ES-I3 (cell line): ENCODE data around the gene ETS1.
"Not testable (repeated sequence)": the region's sequence is repeated elsewhere in the genome, so short reads cannot be mapped to it uniquely, and the experiment has no call there.

Experiments
- H3K36me3 ChIP-seq: 2 replicates; pipeline ENCODE4 v1.6.1; 2013; ENCODE audit warnings: mild to moderate bottlenecking, low read length, control low read depth, moderate library complexity; ENCODE audit not compliant: insufficient read depth
- H3K4me1 ChIP-seq: 2 replicates; pipeline ENCODE4 v1.6.1; 2013; ENCODE audit warnings: mild to moderate bottlenecking, control low read depth, low read length; ENCODE audit not compliant: insufficient read depth
- H3K9ac ChIP-seq: 2 replicates; pipeline ENCODE4 v1.6.1; 2013; ENCODE audit warnings: low read depth, mild to moderate bottlenecking, low read length, moderate library complexity
- H3K9me3 ChIP-seq: 2 replicates; pipeline ENCODE4 v1.6.1; 2013; ENCODE audit warnings: mild to moderate bottlenecking, low read length, moderate library complexity; ENCODE audit not compliant: control insufficient read depth, insufficient read depth

ETS1 gene

DNA sequence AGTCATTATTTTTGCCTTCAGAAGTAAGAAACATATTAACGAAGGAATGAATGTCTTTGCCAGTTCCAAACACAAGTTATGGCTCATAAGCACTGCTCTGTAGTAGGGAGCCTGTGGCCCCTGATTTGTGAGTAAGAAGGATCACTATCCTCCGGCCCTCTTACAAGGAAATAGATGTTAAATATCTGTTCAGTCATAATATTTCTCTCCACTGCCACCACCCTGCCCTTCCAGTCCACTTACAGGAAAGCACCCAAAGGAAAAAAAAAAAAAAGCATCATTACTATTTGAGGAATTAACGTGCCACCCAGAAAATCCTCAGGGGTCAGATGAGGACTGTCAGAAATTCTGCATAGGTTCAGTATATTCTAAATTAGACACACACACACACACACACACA lies 123.4 kb downstream of the ETS1 start:
- peaks cover 11% of the 10 kb centered on the region; the same call in 1 of the 2 replicates for H3K36me3 ChIP-seq
- H3K9ac ChIP-seq = no peak overlapping the region
- no peaks in the 10 kb centered on the region for H3K9me3 ChIP-seq
- peaks cover 10% of the 10 kb centered on the region; the same call in 1 of the 2 replicates for H3K4me1 ChIP-seq

DNA sequence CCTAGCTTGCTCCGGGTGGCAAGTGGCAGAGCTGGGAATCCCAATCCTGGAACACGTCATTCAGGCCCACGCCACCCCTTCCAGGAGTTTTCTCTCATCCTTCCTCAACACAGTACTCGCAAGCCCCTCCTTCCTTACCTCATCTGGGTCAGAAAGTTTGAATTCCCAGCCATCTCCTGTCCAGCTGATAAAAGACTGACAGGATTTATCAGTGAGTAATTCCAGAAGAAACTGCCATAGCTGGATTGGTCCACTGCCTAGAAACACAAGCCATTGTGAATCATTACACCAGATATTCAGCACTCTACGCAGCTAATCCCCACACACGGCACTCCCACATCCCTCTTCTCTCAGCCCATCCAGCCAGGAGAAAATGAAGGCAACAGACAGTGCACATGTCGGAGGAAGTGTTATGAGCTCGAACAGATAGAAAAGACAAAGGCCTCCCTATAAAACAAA lies 124.0 kb downstream of the ETS1 start:
- no peaks in the 10 kb centered on the region for H3K9me3 ChIP-seq
- no peak overlapping the region for H3K9ac ChIP-seq
- peaks cover 8% of the 10 kb centered on the region; the same call in 1 of the 2 replicates for H3K4me1 ChIP-seq
- H3K36me3 ChIP-seq = peaks cover 12% of the 10 kb centered on the region

DNA sequence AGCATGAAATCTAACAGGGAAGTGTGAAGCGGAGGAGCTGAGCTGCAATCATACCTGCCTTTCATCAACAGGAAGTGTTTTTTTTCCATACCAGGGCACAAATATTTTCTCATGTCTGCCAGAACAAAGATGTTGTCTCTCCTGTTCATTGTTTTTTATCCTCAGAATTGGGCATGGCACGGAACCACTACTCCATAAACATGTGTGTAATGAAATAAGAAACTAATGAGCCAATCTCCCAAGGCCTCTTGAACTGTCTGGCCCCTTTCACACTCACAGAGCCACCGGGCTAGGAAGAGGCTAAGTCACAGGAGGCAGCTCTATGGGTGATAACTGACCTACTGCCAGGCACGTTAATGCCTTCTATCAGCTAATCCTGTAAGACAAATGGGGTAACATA lies 124.4 kb downstream of the ETS1 start:
- Histone ChIP-seq H3K9me3 (no peaks in the 10 kb centered on the region), H3K4me1 (peaks cover 5% of the 10 kb centered on the region; the same call in 1 of the 2 replicates), H3K9ac (no peak overlapping the region), H3K36me3 (peaks cover 15% of the 10 kb centered on the region)

DNA sequence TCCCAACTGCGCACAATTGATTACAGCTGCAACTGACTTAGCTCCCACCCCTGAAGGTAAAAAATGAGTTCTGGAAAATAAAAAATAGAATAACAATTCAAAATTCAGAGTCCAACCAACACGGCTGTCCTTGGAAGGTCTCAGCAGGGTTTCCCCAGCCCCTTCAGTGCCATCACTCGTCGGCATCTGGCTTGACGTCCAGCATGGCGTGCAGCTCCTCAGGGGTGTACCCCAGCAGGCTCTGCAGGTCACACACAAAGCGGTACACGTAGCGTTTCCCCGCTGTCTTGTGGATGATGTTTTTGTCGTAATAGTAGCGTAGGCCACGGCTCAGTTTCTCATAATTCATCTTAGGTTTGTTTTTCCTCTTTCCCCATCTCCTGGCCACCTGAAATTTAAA lies 125.2 kb downstream of the ETS1 start:
- H3K36me3 ChIP-seq = peaks cover 17% of the 10 kb centered on the region

DNA sequence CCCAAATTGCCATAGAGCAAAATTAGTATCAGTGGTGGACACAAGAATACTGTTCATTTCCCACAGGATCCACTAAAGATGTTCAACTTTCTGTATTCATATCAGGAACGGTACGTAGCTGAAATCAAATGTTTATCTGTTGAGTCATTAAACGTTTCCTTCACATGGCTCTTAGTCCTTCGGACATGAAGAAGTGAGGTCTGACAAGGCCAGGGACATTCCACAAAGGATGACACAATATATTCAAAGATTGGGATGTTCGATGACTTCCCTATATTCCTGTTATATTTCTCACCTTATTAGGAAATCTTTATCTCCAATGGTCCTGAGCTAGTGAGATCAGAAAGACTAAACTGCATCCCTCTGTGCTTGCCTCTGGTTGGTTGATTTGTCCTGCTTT lies 129.0 kb downstream of the ETS1 start:
- H3K9ac ChIP-seq = no peak overlapping the region
- peaks cover 20% of the 10 kb centered on the region for H3K36me3 ChIP-seq
- H3K4me1 ChIP-seq = no peaks in the 10 kb centered on the region
- H3K9me3 ChIP-seq = no peaks in the 10 kb centered on the region

More for the DNA sequence above, 125.2 kb downstream of the ETS1 start:
- Histone ChIP-seq H3K9me3 (no peaks in the 10 kb centered on the region), H3K9ac (no peak overlapping the region), H3K4me1 (peaks cover 3% of the 10 kb centered on the region; the same call in 1 of the 2 replicates)

DNA sequence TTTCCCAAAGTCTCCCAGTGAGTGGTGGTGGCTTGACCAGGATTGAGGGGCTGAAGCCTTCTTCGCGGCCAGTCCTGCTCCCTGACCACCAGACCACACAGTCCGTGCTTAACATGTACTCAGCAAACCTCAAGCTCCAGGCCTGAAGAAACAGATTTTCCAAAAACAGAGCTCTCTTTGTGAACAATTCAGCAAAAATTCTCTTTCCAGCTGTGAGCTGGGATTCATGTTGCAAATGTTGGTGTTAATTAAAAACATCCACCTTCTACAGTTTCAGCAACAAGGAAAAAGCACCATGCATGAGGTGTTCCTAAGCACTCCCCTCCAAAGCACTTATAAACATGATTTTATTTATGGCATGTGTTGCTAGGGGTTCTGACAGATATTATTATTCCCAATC lies 129.5 kb downstream of the ETS1 start:
- H3K9ac ChIP-seq = no peak overlapping the region
- H3K9me3 ChIP-seq = no peaks in the 10 kb centered on the region
- no peaks in the 10 kb centered on the region for H3K4me1 ChIP-seq
- peaks cover 20% of the 10 kb centered on the region for H3K36me3 ChIP-seq

DNA sequence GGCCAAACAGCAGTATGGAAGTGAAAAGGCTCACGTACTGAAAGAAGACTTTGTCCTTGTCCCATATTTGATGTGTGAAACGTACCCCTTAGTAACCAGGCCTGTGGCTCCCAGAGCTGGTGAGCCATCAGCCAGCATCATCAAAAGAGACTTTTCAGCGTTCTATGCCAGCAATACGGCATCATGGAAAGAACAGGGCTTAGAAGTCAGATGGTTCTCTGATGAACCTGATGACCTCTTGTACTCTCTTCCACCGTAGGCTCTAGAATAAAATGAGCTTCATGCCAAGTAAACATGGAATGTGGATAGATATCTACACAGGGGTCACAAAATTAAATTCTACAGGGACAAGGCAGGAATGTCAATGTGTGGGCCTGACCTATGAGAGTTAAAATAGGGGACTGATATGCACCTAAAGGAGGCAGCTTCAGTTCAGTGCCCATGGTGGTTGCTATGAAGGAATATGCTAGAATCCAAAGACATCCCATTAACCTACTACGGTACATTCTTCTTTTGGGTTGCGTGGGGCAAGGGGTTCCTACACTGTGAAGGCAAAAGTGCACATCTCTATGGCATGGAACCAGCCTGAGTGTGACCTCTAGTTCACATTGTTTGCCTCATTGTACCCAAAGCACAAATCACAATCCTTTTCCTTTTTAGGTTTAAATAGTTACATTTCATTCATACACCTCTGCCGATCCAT lies 130.6 kb downstream of the ETS1 start:
- peaks cover 17% of the 10 kb centered on the region for H3K36me3 ChIP-seq

DNA sequence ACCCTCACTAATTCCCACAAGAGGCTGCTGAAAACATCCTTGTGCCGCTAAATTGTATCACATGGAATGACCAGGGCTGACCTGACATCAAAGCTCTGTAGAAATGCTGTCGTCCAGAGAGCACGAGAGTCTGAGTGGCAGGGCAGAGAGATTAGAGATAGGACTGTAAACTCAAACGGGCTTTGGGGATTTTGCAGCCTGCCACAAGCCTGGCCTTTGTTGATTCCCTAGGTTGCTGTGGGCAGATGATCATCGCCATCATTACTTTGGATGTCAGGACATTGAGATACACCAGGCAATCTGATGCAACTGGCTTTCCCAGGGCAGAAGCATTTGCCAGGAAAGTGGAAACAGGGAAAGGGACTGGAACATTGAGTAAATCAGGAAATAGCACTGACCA lies 131.6 kb downstream of the ETS1 start:
- Histone ChIP-seq H3K9me3 (no peaks in the 10 kb centered on the region), H3K9ac (no peak overlapping the region), H3K36me3 (peaks cover 17% of the 10 kb centered on the region), H3K4me1 (no peaks in the 10 kb centered on the region)

More for the DNA sequence above, 130.6 kb downstream of the ETS1 start:
- Histone ChIP-seq H3K9ac (no peak overlapping the region), H3K9me3 (no peaks in the 10 kb centered on the region), H3K4me1 (no peaks in the 10 kb centered on the region)

DNA sequence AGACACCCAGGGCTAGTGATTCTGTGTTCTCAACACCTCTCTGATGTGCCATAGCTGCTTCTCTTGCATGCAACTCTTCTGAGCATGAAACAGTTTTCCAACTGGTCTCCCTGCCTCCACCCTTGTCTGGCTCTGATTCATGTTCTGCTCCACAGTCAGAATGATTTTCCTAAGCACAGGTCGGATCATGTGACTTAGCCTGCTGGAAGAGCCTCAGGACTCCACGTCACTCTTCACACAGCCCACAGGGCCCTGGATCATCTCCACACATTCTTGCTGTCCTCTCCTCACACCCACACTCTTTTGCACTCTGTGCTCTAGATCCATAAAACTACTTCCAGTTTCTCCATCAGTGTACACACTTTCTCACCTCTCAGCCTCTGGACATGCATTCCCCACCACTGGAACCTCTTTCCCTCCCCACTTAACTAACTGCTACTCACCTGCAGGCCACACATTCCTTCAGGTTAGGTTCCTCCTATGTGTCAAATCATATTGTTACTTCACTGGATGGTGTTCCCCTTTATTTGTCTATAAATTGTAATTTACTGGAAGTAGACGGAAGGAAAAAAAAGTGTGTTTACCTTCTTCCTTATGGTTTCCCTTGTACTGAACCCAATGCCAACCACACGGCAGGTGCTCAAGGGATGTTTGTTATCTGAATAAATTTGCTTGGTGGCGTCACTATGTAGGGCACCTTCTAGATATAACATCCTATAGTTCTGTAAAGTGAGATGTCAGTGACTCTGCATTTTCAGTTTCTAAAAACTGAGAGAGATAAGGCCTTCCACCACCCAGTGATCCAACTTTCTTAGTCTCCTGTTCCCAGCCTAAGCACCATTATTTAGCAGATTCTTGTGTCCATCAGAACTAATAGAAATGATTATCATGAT lies 133.7 kb downstream of the ETS1 start:
- H3K36me3 ChIP-seq = peaks cover 9% of the 10 kb centered on the region
- 0 out of 2 replicates have a peak, but pooled peaks cover 5% of the 10 kb centered on the region for H3K4me1 ChIP-seq
- H3K9me3 ChIP-seq = no peaks in the 10 kb centered on the region
- no peak overlapping the region for H3K9ac ChIP-seq

DNA sequence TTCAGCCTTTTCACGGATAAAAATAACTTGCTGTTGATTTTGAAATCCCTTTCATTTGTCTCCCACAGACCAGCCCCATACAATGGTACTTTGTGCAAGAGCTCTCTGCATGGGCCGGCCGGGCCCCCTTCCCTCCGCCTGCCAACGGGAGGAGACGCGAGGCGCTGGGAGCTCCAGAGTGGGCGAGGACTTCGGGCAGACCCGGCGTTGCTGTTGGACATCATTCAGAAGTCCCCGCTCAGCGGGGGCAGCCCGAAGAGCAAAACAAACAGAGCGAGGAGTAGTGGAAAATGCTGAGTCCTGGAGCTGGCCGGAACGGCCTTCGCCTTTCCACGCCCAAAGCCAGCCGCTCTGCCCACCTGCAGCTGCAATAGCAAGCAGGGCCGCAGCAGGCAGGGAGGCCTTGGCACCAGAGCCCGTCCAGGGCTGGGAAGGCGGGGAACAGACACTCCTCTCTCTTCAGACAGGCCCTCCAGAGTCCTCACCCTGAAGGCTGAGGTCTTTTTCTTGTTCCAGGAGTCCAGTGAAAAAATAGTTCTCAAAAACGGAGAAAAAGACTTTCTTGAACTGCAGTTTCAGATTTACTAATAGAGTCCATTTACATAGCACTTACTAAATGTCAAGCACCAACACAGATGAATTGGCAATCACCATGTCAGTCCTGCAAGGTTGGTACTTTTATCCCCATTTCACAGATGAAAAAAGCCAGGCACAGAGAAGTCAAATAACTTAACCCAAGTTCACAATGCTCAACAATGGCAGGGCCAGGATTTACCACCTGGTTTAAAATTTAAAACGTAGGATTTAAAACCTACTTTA lies 135.5 kb downstream of the ETS1 start:
- Histone ChIP-seq H3K36me3 (peaks cover 3% of the 10 kb centered on the region; the same call in 1 of the 2 replicates), H3K4me1 (0 out of 2 replicates have a peak, but pooled peaks cover 9% of the 10 kb centered on the region), H3K9ac (no peak overlapping the region), H3K9me3 (no peaks in the 10 kb centered on the region)

DNA sequence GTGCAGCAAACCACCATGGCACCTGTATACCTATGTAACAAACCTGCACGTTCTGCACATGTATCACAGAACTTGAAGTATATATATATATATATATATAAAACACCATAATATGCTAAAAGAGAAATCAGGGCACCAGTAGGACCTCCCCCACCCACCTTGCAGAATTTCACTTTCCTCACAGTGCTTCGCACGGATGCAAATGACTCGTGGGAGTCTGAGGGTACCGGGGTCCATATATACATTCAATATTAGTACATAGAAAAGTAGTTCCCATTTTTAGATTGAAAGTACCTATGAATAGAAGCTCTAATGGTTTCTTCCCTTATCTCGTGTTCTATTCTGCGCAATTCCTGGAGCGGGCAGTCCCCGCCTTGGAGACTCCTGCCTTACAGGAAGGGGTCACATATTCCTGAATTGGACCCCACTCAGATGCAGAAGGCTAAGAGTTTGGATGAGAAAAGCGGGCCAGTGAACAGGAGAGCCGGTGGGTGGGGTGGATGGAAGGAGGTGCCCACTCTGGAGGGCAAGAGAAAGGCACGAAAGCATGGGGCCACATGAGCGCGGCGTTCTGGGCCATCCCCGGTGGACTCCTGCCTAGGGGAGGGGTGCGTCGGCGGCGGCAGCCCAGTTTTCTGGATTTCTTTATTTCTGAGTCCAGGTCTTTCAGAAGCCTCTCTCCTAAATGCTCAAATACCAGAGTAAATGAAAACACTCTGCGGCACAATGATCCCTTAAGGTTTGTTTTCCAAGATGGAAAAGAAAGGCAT lies 136.3 kb downstream of the ETS1 start:
- no peak overlapping the region for H3K9ac ChIP-seq
- no peaks in the 10 kb centered on the region for H3K9me3 ChIP-seq
- no peaks in the 10 kb centered on the region for H3K36me3 ChIP-seq
- 0 out of 2 replicates have a peak, but pooled peaks cover 9% of the 10 kb centered on the region for H3K4me1 ChIP-seq

DNA sequence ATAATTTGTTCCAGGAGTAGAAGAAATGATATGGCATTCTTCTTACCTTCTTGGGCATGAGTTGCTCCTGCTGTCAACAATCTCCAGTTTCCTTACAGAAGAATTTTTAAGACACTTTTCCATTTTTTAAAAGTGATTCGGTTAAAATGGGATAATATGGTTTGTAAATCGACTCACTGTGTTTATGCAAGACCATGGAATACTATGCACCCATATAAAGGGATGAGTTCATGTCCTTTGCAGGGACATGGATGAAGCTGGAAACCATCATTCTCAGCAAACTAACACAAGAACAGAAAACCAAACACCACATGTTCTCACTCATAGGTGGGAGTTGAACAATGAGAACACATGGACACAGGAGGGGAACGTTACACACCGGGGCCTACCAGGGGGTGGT lies 136.9 kb downstream of the ETS1 start:
- H3K4me1 ChIP-seq, H3K9me3 ChIP-seq, H3K36me3 ChIP-seq, H3K9ac ChIP-seq: not testable (repeated sequence)

DNA sequence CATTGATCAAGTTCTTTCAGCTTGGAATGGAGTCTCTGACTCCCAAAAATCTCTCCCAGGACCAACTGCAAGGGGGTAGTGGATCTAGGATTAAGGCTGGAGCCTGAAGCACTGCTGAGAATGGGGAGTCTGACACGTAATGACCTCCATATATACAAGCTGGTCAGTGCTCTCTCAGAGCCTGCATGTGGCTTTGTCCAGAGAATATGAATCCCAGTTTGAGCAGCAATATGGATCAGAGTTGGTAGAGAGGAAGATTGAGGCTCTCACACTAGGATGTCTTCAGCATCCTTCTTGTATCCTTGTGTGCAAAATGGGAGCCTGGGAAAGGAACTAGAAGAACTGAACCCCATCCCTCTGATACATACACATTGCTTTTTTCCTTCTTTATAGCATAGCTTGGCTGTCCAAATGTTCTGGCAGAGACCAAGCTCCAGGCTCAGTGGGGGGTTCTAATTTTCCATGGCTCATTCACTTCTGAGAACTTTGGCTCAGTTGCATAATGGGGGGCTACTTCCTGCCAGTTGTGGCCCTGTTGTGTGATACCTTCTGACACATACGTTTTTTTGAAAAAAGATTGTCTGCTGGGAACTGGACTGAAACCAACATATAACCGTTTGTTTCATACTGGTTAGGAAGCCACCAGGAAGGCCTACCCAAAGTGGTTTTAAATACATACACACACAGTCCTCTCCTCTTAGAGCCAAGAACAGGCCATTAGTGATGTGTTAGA lies 138.2 kb downstream of the ETS1 start:
- Histone ChIP-seq H3K9ac (no peak overlapping the region), H3K36me3 (no peaks in the 10 kb centered on the region), H3K4me1 (0 out of 2 replicates have a peak, but pooled peaks cover 9% of the 10 kb centered on the region), H3K9me3 (no peaks in the 10 kb centered on the region)
